Measurements from ENCODE around the gene LARGE1.

Gene LARGE1

DNA sequence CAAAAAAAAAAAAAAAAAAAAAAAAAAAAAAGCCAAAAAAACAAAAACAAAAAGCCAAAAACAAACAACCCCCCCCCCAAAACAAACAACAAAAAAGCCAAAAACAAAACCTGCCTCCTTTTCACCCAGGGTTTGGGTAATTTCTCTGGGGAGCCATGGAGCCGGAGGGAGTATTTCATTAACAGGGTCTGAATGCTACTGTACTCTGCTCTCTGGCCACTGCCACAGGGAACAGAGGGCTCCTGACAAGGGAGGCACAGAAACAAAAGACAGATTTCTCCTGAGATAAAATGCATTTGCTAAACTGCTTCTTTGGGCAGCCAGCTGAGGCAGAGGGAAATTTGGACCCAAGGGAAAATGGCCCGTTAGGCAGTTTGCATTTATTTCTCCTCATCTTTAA, 596.0 kb downstream of the LARGE1 start:
- no peak for DNase-seq (ENCODE audit: extremely low read depth, low read depth)

GRCh38 chr22:33321466-33321865, 598.8 kb downstream of the LARGE1 start:
- TF ChIP-seq CTCF (IDR thresholded peaks at IDR 0.05; ENCODE audit: low read depth, low read length), result no peak
- no peak for DNase-seq (ENCODE audit: extremely low read depth, low read depth)

More for the DNA sequence above, 596.0 kb downstream of the LARGE1 start:
- no peak for TF ChIP-seq CTCF (IDR thresholded peaks at IDR 0.05; ENCODE audit: low read depth, low read length)

DNA sequence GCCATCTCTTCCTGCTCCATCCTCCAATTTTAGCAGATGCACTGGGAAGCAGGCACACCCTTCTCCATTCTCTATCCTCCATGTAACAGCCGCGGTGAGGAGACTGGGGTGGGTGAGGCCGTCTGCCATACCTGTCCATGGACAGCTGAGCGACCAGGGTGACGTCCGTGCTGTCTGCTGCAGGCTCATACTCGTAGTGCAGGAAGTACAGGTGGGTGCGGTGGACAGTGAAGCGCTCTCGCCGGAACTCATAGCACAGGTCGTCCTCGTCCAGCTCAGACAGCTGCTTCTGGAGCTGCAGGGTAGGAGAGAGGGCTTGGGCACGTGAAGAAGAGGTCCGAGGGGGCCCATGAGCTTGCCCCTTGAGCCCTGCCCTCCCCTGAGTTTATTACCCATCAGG, 604.3 kb downstream of the LARGE1 start:
- no peak for TF ChIP-seq CTCF (IDR thresholded peaks at IDR 0.05; ENCODE audit: low read depth, low read length)
- DNase-seq (ENCODE audit: extremely low read depth, low read depth), result no peak

DNA sequence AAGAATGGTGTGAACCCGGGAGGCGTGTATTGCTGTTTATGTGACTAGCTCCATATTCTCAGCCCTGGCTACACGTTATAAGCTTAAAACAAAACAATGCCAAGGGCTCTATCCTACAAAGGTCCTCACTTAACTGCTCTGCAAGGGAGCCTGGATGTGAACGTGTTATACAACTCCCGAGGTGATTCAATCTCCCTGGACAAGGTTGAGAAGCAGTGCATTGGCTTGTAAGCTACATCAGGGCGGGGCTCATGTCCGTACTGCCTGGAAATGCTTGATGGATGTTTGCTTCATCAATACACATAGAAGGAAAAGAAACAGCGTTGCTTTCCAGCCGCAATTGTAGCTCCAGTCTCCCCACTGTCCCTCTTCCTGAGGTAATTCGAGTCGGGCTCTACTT, 605.2 kb downstream of the LARGE1 start:
- no peak for TF ChIP-seq CTCF (IDR thresholded peaks at IDR 0.05; ENCODE audit: low read depth, low read length)
- DNase-seq (ENCODE audit: extremely low read depth, low read depth), result no peak

DNA sequence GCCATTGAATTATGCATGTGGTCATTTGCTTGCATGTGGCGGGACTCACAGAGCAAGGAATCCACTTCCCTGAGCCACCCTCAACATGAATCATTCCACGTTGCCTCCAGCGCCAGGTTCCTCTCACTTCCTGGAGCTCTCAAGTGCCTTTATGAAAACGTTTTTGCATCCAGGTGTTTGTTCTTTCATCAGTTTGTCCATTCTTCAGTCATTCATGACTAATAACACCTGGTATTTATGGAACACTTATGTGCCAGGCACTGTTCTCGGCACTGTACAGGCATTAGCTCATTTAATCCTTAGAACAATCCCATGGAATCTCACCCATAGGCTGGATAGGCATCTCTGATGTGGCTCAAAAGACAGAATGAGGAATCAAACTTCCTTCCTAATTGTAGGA, 606.0 kb downstream of the LARGE1 start:
- no peak for TF ChIP-seq CTCF (IDR thresholded peaks at IDR 0.05; ENCODE audit: low read depth, low read length)

GRCh38 chr22:33303099-33303498, 617.2 kb downstream of the LARGE1 start:
- no peak for TF ChIP-seq CTCF (IDR thresholded peaks at IDR 0.05; ENCODE audit: low read depth, low read length)
- DNase-seq (ENCODE audit: extremely low read depth, low read depth), result no peak

More for the DNA sequence above, 606.0 kb downstream of the LARGE1 start:
- DNase-seq (ENCODE audit: extremely low read depth, low read depth), result no peak

DNA sequence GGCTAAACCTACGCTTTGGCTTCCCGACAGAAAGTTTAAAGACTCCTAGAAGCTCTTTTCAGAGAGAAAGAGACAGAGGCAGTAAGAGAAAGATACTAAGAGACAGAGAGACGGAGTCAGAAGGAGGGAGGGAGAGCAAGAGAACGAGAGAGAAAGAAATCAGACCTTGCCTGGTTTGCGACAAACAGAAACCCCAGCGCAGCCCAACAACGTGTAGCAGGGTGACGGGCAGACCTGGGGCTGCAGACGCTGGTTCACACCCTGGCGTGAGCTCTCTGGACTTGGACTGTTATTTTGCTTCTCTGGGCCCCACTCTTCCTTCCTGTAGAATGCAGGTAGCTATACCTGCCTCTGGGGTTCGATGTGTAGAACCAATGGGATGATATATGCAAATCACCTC, 617.7 kb downstream of the LARGE1 start:
- no peak for DNase-seq (ENCODE audit: extremely low read depth, low read depth)
- no peak for TF ChIP-seq CTCF (IDR thresholded peaks at IDR 0.05; ENCODE audit: low read depth, low read length)

All from AG09319 (cell line).